ENCODE measurements around the gene LONP2.

DNA sequence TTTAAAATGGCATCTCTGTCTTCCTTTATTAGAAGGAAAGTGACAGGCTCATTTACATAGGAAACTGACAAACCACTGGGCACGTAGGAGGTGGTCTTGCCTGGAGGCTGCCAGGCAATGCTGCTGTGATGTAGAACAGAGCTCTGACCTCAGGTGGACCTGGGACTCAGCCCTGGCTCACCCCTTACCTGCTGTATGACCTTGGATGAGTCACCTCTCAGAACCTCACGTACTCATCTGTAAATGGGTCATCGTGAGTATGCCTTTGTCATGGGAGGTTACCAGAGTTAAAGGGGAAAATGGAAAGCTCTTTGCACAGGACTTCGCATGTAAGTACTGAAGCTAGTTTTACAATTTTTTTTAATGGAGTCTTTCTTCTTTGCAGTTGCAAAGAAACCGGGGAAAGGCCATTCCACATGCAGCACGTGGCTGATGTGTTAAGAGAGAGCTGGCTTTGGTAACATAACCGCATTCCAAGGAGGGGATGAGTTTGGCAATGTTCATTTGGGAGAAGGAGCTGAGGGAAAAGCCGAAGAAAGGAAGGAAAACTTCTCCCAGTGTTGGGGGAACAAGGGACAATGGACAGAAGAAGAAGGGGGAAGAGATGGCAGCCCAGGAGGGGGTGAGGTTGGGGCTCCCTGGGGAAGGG lies 37.4 kb upstream of the LONP2 start:
- TF ChIP-seq SAFB2 (IDR thresholded peaks at IDR 0.05; ENCODE audit: borderline replicate concordance, low read depth, low read length, severe bottlenecking), result no peak
- no peak for TF ChIP-seq POLR2AphosphoS5 (IDR thresholded peaks at IDR 0.05; ENCODE audit: control insufficient read depth, insufficient read depth, low read depth, low read length)
- no peak for TF ChIP-seq EZH2 (IDR thresholded peaks at IDR 0.05; ENCODE audit: borderline replicate concordance, low read depth, low read length)
- TF ChIP-seq TAF7 (tag; IDR thresholded peaks at IDR 0.05), result no peak
- TF ChIP-seq, protein P1, sequence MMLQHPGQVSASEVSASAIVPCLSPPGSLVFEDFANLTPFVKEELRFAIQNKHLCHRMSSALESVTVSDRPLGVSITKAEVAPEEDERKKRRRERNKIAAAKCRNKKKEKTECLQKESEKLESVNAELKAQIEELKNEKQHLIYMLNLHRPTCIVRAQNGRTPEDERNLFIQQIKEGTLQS (IDR thresholded peaks at IDR 0.05), result no peak
- TF ChIP-seq, protein P1 (CRISPR knock-in tag; conservative IDR thresholded peaks at IDR 0.05), result no peak
- no peak for TF ChIP-seq NCOA1 (IDR thresholded peaks at IDR 0.05; ENCODE audit: low read depth)
- TF ChIP-seq MAFG (tag; conservative IDR thresholded peaks at IDR 0.05), result no peak
- TF ChIP-seq NR2C2 (CRISPR knock-in tag; IDR thresholded peaks at IDR 0.05), result no peak
- no peak for TF ChIP-seq NR2C2 (tag; IDR thresholded peaks at IDR 0.05)
